ENCODE measurements around the gene PCDHA2. TPM values are rescaled to one million over a fixed set of nuclear protein-coding genes. Genes with fewer than 3 reads are reported as not detected.
"Not testable (repeated sequence)": the region's sequence is repeated elsewhere in the genome, so short reads cannot be mapped to it uniquely, and the experiment has no call there.

PCDHA2 gene
- total RNA-seq, 4 donors from 2014 or later: not detected

- DNase-seq (ENCODE audit: low spot score in 2 of 2): no peak
- WGBS, 2 donors: 27 to 29% methylated on average over 18 of the region's 18 CpGs
- TF ChIP-seq, protein P1, sequence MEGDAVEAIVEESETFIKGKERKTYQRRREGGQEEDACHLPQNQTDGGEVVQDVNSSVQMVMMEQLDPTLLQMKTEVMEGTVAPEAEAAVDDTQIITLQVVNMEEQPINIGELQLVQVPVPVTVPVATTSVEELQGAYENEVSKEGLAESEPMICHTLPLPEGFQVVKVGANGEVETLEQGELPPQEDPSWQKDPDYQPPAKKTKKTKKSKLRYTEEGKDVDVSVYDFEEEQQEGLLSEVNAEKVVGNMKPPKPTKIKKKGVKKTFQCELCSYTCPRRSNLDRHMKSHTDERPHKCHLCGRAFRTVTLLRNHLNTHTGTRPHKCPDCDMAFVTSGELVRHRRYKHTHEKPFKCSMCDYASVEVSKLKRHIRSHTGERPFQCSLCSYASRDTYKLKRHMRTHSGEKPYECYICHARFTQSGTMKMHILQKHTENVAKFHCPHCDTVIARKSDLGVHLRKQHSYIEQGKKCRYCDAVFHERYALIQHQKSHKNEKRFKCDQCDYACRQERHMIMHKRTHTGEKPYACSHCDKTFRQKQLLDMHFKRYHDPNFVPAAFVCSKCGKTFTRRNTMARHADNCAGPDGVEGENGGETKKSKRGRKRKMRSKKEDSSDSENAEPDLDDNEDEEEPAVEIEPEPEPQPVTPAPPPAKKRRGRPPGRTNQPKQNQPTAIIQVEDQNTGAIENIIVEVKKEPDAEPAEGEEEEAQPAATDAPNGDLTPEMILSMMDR (IDR thresholded peaks at IDR 0.05): no peak
- TF ChIP-seq POLR2A (IDR thresholded peaks at IDR 0.05): no peak
- intact Hi-C loops (cut with DNase I; ENCODE audit: low total_unique reads): no loop called here
- H3K4me3 ChIP-seq (ENCODE audit: low read depth, poor library complexity, severe bottlenecking): no peak overlapping the region
These were observed 33.7 kb downstream of the PCDHA2 start for GRCh38 chr5:140828362-140828737.

- intact Hi-C loops (cut with DNase I; ENCODE audit: low total_unique reads); H3K4me3 ChIP-seq (ENCODE audit: low read depth, poor library complexity, severe bottlenecking); DNase-seq (ENCODE audit: low spot score in 2 of 2): not testable (repeated sequence)
- 49 to 53% methylated on average over 55 to 77 of the region's 106 CpGs for WGBS, 2 donors
These were observed 35.2 kb downstream of the PCDHA2 start for GRCh38 chr5:140829511-140830501.

GRCh38 chr5:140833993-140834392, 39.3 kb downstream of the PCDHA2 start, which contains the start of gene PCDHA7:
TSS of gene PCDHA7 (plus strand) at chr5:140834269. CDS start at chr5:140834384, 115 bp downstream.
- no peak for TF ChIP-seq POLR2A (IDR thresholded peaks at IDR 0.05)
- TF ChIP-seq, protein P1 (IDR thresholded peaks at IDR 0.05): no peak

GRCh38 chr5:140834439-140835008, 39.9 kb downstream of the PCDHA2 start:
- 26 to 31% methylated on average over 26 to 28 of the region's 38 CpGs for WGBS, 2 donors
- DNase-seq (ENCODE audit: low spot score in 2 of 2); H3K4me3 ChIP-seq (ENCODE audit: low read depth, poor library complexity, severe bottlenecking); intact Hi-C loops (cut with DNase I; ENCODE audit: low total_unique reads): not testable (repeated sequence)

More at GRCh38 chr5:140833993-140834392, 39.3 kb downstream of the PCDHA2 start, which contains the start of gene PCDHA7:
- intact Hi-C loops (cut with DNase I; ENCODE audit: low total_unique reads): no loop called here
- no peak for DNase-seq (ENCODE audit: low spot score in 2 of 2)
- WGBS, 2 donors: 11 to 19% methylated on average over 8 of the region's 8 CpGs
- no peak within 1 kb of the TSS for H3K4me3 ChIP-seq (ENCODE audit: low read depth, poor library complexity, severe bottlenecking)

DNA sequence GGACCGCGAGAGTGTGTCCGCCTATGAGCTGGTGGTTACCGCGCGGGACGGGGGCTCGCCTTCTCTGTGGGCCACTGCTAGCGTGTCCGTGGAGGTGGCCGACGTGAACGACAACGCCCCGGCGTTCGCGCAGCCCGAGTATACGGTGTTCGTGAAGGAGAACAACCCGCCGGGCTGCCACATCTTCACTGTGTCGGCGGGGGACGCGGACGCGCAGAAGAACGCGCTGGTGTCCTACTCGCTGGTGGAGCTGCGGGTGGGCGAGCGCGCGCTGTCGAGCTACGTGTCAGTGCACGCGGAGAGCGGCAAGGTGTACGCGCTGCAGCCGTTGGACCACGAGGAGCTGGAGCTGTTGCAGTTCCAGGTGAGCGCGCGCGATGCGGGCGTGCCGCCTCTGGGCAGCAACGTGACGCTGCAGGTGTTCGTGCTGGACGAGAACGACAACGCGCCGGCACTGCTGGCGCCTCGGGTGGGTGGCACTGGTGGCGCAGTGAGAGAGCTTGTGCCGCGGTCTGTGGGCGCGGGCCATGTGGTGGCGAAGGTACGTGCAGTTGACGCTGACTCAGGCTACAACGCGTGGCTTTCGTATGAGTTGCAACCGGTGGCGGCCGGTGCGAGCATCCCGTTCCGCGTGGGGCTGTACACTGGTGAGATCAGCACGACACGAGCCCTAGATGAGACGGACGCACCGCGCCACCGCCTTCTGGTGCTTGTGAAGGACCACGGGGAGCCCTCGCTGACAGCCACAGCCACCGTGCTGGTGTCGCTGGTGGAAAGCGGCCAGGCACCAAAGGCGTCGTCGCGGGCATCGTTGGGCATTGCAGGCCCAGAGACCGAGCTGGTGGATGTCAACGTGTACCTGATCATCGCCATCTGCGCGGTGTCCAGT, 41.2 kb downstream of the PCDHA2 start:
- WGBS, 2 donors: 51 to 56% methylated on average over 71 to 100 of the region's 103 CpGs
- TF ChIP-seq, protein P1 (IDR thresholded peaks at IDR 0.05): no peak
- no peak for TF ChIP-seq POLR2A (IDR thresholded peaks at IDR 0.05)
- intact Hi-C loops (cut with DNase I; ENCODE audit: low total_unique reads): no loop called here
- no peak for DNase-seq (ENCODE audit: low spot score in 2 of 2)
- no peak overlapping the region for H3K4me3 ChIP-seq (ENCODE audit: low read depth, poor library complexity, severe bottlenecking)
